Measurements from ENCODE around the gene TDRD12. TPM values are rescaled to one million over a fixed set of nuclear protein-coding genes. Genes with fewer than 3 reads are reported as not detected.

Gene TDRD12
- total RNA-seq, 1 experiment from 2014 or later: 1.3 TPM

DNA sequence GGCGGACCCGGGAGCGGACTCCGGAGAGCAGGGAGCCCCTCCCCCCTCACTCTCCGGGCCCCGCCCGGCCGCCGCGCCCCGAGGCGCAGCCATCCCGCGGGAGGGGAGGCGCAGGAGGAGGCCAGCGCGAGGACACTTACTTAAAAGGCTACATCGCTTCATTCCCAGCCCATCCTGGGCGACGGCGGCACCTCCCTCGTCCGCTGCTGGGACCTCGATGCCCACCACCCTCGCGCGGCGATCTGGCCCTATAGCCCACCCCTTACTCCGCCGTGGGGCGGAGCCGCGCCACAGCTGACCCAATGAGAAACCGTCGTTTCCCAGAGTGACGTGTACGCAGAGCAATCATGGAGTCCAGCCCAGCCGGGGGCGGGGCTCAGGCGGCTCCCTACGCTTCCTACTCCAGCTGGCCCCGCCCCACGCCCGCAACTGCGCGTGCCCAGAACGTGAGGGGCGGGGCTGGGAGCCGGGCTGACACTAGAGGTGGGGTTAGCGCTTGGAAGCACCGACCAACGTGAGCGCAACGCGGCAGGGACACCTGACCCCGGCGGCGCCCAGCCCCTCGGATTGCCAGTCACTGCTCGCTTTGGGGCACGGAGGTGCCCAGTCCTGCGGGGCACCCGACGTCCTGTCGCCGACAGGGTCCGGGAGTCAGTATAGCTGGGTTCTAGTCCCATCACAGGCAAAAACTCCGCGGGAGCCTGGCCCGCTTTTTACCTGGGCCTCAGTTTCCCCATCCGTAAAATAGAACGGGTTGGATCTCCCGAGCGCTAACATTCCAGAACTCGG lies 44.4 kb upstream of the TDRD12 start, which contains the start of gene ANKRD27:
Gene ANKRD27, minus strand, starts transcription at position 250 of the 789 bp plus-strand sequence. CDS start 16,165 bp downstream, outside the sequence.
- H3K27me3 Mint-ChIP-seq (ENCODE audit: low read depth): peaks cover 41% of the 10 kb centered on the region
- H3K4me3 Mint-ChIP-seq: peak within 1 kb of the TSS; percentile 94
- DNase-seq (ENCODE audit: low spot score): peak; percentile 98
- H3K36me3 Mint-ChIP-seq: no peaks in the 10 kb centered on the region; the same call in 1 of the 2 replicates
- H3K4me1 Mint-ChIP-seq: peaks cover 26% of the 10 kb centered on the region
- ATAC-seq: peak; percentile 96
- ChIA-PET CTCF (interaction anchor here (1.0 to 1.8 kb wide), 4 partner anchors 23 to 502 kb away, joined by 3 to 6 read pairs (median 3); partner anchors contain the start of gene TDRD12), POLR2A (no interaction called here)
- peak within 1 kb of the TSS; percentile 92; the same call in 1 of the 2 replicates for H3K27ac Mint-ChIP-seq
- H3K9me3 Mint-ChIP-seq: no peaks in the 10 kb centered on the region
- TF ChIP-seq HMGXB4 (CRISPR knock-in tag; IDR thresholded peaks at IDR 0.05) (no peak), TCF7 (CRISPR knock-in tag; IDR thresholded peaks at IDR 0.05; ENCODE audit: low read depth) (no peak), GABPB1 (CRISPR knock-in tag; IDR thresholded peaks at IDR 0.05) (no peak; the same call in 1 of the 2 replicates), FOXP4 (CRISPR knock-in tag; IDR thresholded peaks at IDR 0.05) (no peak), NFYB (CRISPR knock-in tag; conservative IDR thresholded peaks at IDR 0.05; ENCODE audit: low read depth) (peak; percentile 92), USF1 (CRISPR knock-in tag; IDR thresholded peaks at IDR 0.05) (peak; percentile 70), TEAD4 (CRISPR knock-in tag; IDR thresholded peaks at IDR 0.05) (no peak), GTF2I (CRISPR knock-in tag; conservative IDR thresholded peaks at IDR 0.05) (no peak), ZNF512 (CRISPR knock-in tag; IDR thresholded peaks at IDR 0.05; ENCODE audit: borderline replicate concordance) (no peak), PRRX2 (CRISPR knock-in tag; IDR thresholded peaks at IDR 0.05) (no peak), ELF4 (CRISPR knock-in tag; IDR thresholded peaks at IDR 0.05; ENCODE audit: low read depth) (no peak), RORB (CRISPR knock-in tag; IDR thresholded peaks at IDR 0.05) (no peak), SP1 (CRISPR knock-in tag; conservative IDR thresholded peaks at IDR 0.05) (peak; percentile 92), ZMAT4 (CRISPR knock-in tag; IDR thresholded peaks at IDR 0.05) (no peak), NR2C2 (CRISPR knock-in tag; IDR thresholded peaks at IDR 0.05) (no peak), ATF6 (CRISPR knock-in tag; IDR thresholded peaks at IDR 0.05) (no peak)
- TF ChIP-seq, protein P1, sequence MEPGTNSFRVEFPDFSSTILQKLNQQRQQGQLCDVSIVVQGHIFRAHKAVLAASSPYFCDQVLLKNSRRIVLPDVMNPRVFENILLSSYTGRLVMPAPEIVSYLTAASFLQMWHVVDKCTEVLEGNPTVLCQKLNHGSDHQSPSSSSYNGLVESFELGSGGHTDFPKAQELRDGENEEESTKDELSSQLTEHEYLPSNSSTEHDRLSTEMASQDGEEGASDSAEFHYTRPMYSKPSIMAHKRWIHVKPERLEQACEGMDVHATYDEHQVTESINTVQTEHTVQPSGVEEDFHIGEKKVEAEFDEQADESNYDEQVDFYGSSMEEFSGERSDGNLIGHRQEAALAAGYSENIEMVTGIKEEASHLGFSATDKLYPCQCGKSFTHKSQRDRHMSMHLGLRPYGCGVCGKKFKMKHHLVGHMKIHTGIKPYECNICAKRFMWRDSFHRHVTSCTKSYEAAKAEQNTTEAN (CRISPR knock-in tag; IDR thresholded peaks at IDR 0.05): 0 out of 2 replicates have a peak, but pooled peaks have one; percentile 21
- TF ChIP-seq, protein P2, sequence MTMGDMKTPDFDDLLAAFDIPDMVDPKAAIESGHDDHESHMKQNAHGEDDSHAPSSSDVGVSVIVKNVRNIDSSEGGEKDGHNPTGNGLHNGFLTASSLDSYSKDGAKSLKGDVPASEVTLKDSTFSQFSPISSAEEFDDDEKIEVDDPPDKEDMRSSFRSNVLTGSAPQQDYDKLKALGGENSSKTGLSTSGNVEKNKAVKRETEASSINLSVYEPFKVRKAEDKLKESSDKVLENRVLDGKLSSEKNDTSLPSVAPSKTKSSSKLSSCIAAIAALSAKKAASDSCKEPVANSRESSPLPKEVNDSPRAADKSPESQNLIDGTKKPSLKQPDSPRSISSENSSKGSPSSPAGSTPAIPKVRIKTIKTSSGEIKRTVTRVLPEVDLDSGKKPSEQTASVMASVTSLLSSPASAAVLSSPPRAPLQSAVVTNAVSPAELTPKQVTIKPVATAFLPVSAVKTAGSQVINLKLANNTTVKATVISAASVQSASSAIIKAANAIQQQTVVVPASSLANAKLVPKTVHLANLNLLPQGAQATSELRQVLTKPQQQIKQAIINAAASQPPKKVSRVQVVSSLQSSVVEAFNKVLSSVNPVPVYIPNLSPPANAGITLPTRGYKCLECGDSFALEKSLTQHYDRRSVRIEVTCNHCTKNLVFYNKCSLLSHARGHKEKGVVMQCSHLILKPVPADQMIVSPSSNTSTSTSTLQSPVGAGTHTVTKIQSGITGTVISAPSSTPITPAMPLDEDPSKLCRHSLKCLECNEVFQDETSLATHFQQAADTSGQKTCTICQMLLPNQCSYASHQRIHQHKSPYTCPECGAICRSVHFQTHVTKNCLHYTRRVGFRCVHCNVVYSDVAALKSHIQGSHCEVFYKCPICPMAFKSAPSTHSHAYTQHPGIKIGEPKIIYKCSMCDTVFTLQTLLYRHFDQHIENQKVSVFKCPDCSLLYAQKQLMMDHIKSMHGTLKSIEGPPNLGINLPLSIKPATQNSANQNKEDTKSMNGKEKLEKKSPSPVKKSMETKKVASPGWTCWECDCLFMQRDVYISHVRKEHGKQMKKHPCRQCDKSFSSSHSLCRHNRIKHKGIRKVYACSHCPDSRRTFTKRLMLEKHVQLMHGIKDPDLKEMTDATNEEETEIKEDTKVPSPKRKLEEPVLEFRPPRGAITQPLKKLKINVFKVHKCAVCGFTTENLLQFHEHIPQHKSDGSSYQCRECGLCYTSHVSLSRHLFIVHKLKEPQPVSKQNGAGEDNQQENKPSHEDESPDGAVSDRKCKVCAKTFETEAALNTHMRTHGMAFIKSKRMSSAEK (CRISPR knock-in tag; IDR thresholded peaks at IDR 0.05; ENCODE audit: borderline replicate concordance): no peak
- TF ChIP-seq, protein P3, sequence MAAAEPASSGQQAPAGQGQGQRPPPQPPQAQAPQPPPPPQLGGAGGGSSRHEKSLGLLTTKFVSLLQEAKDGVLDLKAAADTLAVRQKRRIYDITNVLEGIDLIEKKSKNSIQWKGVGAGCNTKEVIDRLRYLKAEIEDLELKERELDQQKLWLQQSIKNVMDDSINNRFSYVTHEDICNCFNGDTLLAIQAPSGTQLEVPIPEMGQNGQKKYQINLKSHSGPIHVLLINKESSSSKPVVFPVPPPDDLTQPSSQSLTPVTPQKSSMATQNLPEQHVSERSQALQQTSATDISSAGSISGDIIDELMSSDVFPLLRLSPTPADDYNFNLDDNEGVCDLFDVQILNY (CRISPR knock-in tag; IDR thresholded peaks at IDR 0.05): peak; percentile 0; the same call in 1 of the 2 replicates
- TF ChIP-seq, protein P4, sequence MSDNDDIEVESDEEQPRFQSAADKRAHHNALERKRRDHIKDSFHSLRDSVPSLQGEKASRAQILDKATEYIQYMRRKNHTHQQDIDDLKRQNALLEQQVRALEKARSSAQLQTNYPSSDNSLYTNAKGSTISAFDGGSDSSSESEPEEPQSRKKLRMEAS (CRISPR knock-in tag; IDR thresholded peaks at IDR 0.05): peak; percentile 31; the same call in 1 of the 2 replicates
